GM19193 (cell line): Measurements from ENCODE around the gene MINPP1.

Source experiments
- POLR2A ChIP-seq: IDR thresholded peaks from 4 replicates; pipeline ENCODE4 v1.6.1; 2011; ENCODE audit not compliant: insufficient read depth, insufficient read length; ENCODE audit errors: extremely low read depth

Gene MINPP1

GRCh38 chr10:87504640-87505365 is at the start of gene MINPP1:
TSS of gene MINPP1 (plus strand) at chr10:87504893. CDS start at chr10:87504916, 23 bp downstream.
- TF ChIP-seq POLR2A, result peak; percentile 87

- no peak for TF ChIP-seq POLR2A
These were observed 4.0 kb upstream of the MINPP1 start for GRCh38 chr10:87500646-87501048.

- TF ChIP-seq POLR2A, result no peak
These were observed 1.3 kb upstream of the MINPP1 start for GRCh38 chr10:87503401-87503800.

GRCh38 chr10:87503886-87504285 is 807 bp upstream of the MINPP1 start:
- TF ChIP-seq POLR2A, result no peak

- TF ChIP-seq POLR2A, result no peak
These were observed 420 bp upstream of the MINPP1 start for GRCh38 chr10:87504307-87504639.

- no peak for TF ChIP-seq POLR2A
These were observed 846 bp downstream of the MINPP1 start for GRCh38 chr10:87505366-87506111.

- no peak for TF ChIP-seq POLR2A
These were observed 2.3 kb downstream of the MINPP1 start for GRCh38 chr10:87506956-87507355.

- no peak for TF ChIP-seq POLR2A
These were observed 3.3 kb downstream of the MINPP1 start for GRCh38 chr10:87507879-87508483.

- TF ChIP-seq POLR2A, result no peak
These were observed 4.1 kb downstream of the MINPP1 start for GRCh38 chr10:87508837-87509236.

- TF ChIP-seq POLR2A, result no peak
These were observed 5.3 kb downstream of the MINPP1 start for GRCh38 chr10:87510025-87510424.

GRCh38 chr10:87511526-87511925 is 6.8 kb downstream of the MINPP1 start:
- no peak for TF ChIP-seq POLR2A

GRCh38 chr10:87518937-87519336 is 14.2 kb downstream of the MINPP1 start:
- no peak for TF ChIP-seq POLR2A

- no peak for TF ChIP-seq POLR2A
These were observed 14.9 kb downstream of the MINPP1 start for GRCh38 chr10:87519582-87519981.

GRCh38 chr10:87523731-87524130 is 19.0 kb downstream of the MINPP1 start:
- no peak for TF ChIP-seq POLR2A

- no peak for TF ChIP-seq POLR2A
These were observed 19.6 kb downstream of the MINPP1 start for GRCh38 chr10:87524296-87524695.
